Loucy (cell line): ENCODE data around the gene GAD2.
A peak's percentile ranks its signal among the peaks of the same experiment; 100 is the strongest.

Experiments
- H2AFZ ChIP-seq: fragments of 200-600 bp; sonication (generic); 2 replicates; pipeline ENCODE4 v1.6.0; 2016; ENCODE audit warnings: antibody characterized with exemption, mild to moderate bottlenecking, low read length, moderate library complexity
- H3F3A ChIP-seq: fragments of 200-600 bp; 2 replicates; pipeline ENCODE4 v1.6.0; 2016; ENCODE audit warnings: antibody characterized with exemption, low read depth, mild to moderate bottlenecking
- H3K27me3 ChIP-seq: fragments of 200-600 bp; sonication (generic); 2 replicates; pipeline ENCODE4 v1.6.1; 2014; ENCODE audit warnings: low read length, mild to moderate bottlenecking; ENCODE audit not compliant: insufficient read depth, poor library complexity, severe bottlenecking
- H3K36me3 ChIP-seq: fragments of 200-600 bp; sonication (generic); 2 replicates; pipeline ENCODE4 v1.6.1; 2016; ENCODE audit warnings: low read length; ENCODE audit not compliant: insufficient read depth
- H3K4me1 ChIP-seq: fragments of 200-600 bp; sonication (generic); 2 replicates; pipeline ENCODE4 v1.5.1; 2014; ENCODE audit warnings: low read length, mild to moderate bottlenecking; ENCODE audit not compliant: insufficient read depth, poor library complexity, severe bottlenecking
- H3K4me2 ChIP-seq: fragments of 200-600 bp; sonication (generic); 2 replicates; pipeline ENCODE4 v1.6.0; 2014; ENCODE audit warnings: antibody characterized with exemption, low read length, low read depth, mild to moderate bottlenecking; ENCODE audit not compliant: poor library complexity, severe bottlenecking
- H3K4me3 ChIP-seq: fragments of 200-600 bp; sonication (generic); 2 replicates; pipeline ENCODE4 v1.5.1; 2014; ENCODE audit warnings: low read length, mild to moderate bottlenecking, mixed read lengths; ENCODE audit not compliant: poor library complexity, severe bottlenecking
- H3K79me2 ChIP-seq: fragments of 200-600 bp; sonication (generic); 2 replicates; pipeline ENCODE4 v1.6.1; 2014; ENCODE audit warnings: low read length; ENCODE audit not compliant: insufficient read depth
- H3K9ac ChIP-seq: fragments of 200-600 bp; sonication (generic); 2 replicates; pipeline ENCODE4 v1.6.0; 2014; ENCODE audit warnings: mild to moderate bottlenecking, low read depth, low read length, moderate library complexity; ENCODE audit not compliant: poor library complexity, severe bottlenecking
- H3K9me2 ChIP-seq: fragments of 200-600 bp; sonication (generic); replicated peaks from 2 replicates; pipeline ENCODE4 v1.6.1; 2016; ENCODE audit warnings: low read depth, low read length, mixed read lengths
- H3K9me3 ChIP-seq: fragments of 200-600 bp; sonication (generic); 2 replicates; pipeline ENCODE4 v1.6.1; 2014; ENCODE audit warnings: mild to moderate bottlenecking, antibody characterized with exemption, low read length, low read depth; ENCODE audit not compliant: insufficient read depth
- H4K20me1 ChIP-seq: fragments of 200-600 bp; sonication (generic); 2 replicates; pipeline ENCODE4 v1.6.0; 2014; ENCODE audit warnings: antibody characterized with exemption, low read length, mild to moderate bottlenecking; ENCODE audit not compliant: insufficient read depth, poor library complexity, severe bottlenecking
- CTCF ChIP-seq: fragments of 200-600 bp; sonication (generic); conservative IDR thresholded peaks from 2 replicates; pipeline ENCODE4 v1.5.1; 2014; ENCODE audit warnings: mild to moderate bottlenecking, antibody characterized with exemption, low read length
- EZH2phosphoT487 ChIP-seq: fragments of 200-600 bp; IDR thresholded peaks from 2 replicates; pipeline ENCODE4 v1.6.1; 2018; ENCODE audit warnings: antibody characterized with exemption, mild to moderate bottlenecking, moderate library complexity, borderline replicate concordance

Gene GAD2

GRCh38 chr10:26213157-26213800 lies 3.3 kb upstream of the GAD2 start:
- H4K20me1 ChIP-seq: no peaks in the 10 kb centered on the region
- H3K9me3 ChIP-seq: no peaks in the 10 kb centered on the region
- H3K9me2 ChIP-seq: no peaks in the 10 kb centered on the region
- H3K4me1 ChIP-seq: peaks cover 18% of the 10 kb centered on the region
- H3K9ac ChIP-seq: no peak overlapping the region
- H2AFZ ChIP-seq: no peak overlapping the region
- H3F3A ChIP-seq: no peaks in the 10 kb centered on the region
- TF ChIP-seq CTCF (no peak), EZH2phosphoT487 (no peak)
- no peak overlapping the region for H3K4me3 ChIP-seq
- no peaks in the 10 kb centered on the region for H3K36me3 ChIP-seq
- H3K79me2 ChIP-seq: no peaks in the 10 kb centered on the region
- H3K4me2 ChIP-seq: no peak overlapping the region
- no peaks in the 10 kb centered on the region for H3K27me3 ChIP-seq

GRCh38 chr10:26214004-26214403 lies 2.6 kb upstream of the GAD2 start:
- Histone ChIP-seq H3K9ac (no peak overlapping the region), H3K9me3 (no peaks in the 10 kb centered on the region), H3K36me3 (no peaks in the 10 kb centered on the region), H2AFZ (no peak overlapping the region), H3K79me2 (no peaks in the 10 kb centered on the region), H3K27me3 (no peaks in the 10 kb centered on the region), H3F3A (no peaks in the 10 kb centered on the region), H3K4me1 (peaks cover 18% of the 10 kb centered on the region), H3K4me3 (no peak overlapping the region), H4K20me1 (no peaks in the 10 kb centered on the region), H3K4me2 (peak overlapping the region; percentile 88), H3K9me2 (no peaks in the 10 kb centered on the region)
- TF ChIP-seq CTCF: no peak
- TF ChIP-seq EZH2phosphoT487: no peak

GRCh38 chr10:26214551-26215395 lies 1.8 kb upstream of the GAD2 start:
- peak overlapping the region; percentile 88 for H3K4me2 ChIP-seq
- no peaks in the 10 kb centered on the region for H3K27me3 ChIP-seq
- H4K20me1 ChIP-seq: no peaks in the 10 kb centered on the region
- H3K9me3 ChIP-seq: no peaks in the 10 kb centered on the region
- no peaks in the 10 kb centered on the region for H3K9me2 ChIP-seq
- peak overlapping the region; percentile 88 for H2AFZ ChIP-seq
- H3K4me3 ChIP-seq: peak overlapping the region; percentile 75
- peak overlapping the region; percentile 41 for H3K9ac ChIP-seq
- no peaks in the 10 kb centered on the region for H3K36me3 ChIP-seq
- no peaks in the 10 kb centered on the region for H3K79me2 ChIP-seq
- peaks cover 18% of the 10 kb centered on the region for H3K4me1 ChIP-seq
- no peak for TF ChIP-seq EZH2phosphoT487
- no peak for TF ChIP-seq CTCF
- no peaks in the 10 kb centered on the region for H3F3A ChIP-seq
